Suprapubic skin (tissue), 4 donors: Measurements from ENCODE around the gene ABCC5. TPM values are rescaled to one million over a fixed set of nuclear protein-coding genes. Genes with fewer than 3 reads are reported as not detected.

Source experiments
- DNase-seq, 2 donors: peaks; one replicate each; pipeline ENCODE4 v3.0.0-alpha.2; 2019; ENCODE audit warnings: low spot score in 2 of 2
- H3K27ac ChIP-seq: fragments of 200-600 bp; sonication (generic); one replicate; pipeline ENCODE4 v1.5.1; 2019
- H3K27me3 ChIP-seq: fragments of 200-600 bp; sonication (generic); one replicate; pipeline ENCODE4 v1.5.1; 2019
- H3K36me3 ChIP-seq: fragments of 200-600 bp; sonication (generic); one replicate; pipeline ENCODE4 v1.5.1; 2019
- H3K4me1 ChIP-seq: fragments of 200-600 bp; sonication (generic); one replicate; pipeline ENCODE4 v1.5.1; 2019
- H3K4me3 ChIP-seq: fragments of 200-600 bp; sonication (generic); one replicate; pipeline ENCODE4 v1.5.1; 2019; ENCODE audit warnings: mild to moderate bottlenecking
- H3K9me3 ChIP-seq: fragments of 200-600 bp; sonication (generic); one replicate; pipeline ENCODE4 v1.5.1; 2019
- CTCF ChIP-seq, 2 donors: fragments of 200-600 bp in 1 of 2; fragments of 450-650 bp in 1 of 2; sonication (generic) in 1 of 2; IDR thresholded peaks; one replicate each; pipeline ENCODE4 v1.5.1; 2016 to 2019; ENCODE audit warnings: antibody characterized with exemption in 2 of 2, mild to moderate bottlenecking in 1 of 2, moderate library complexity in 1 of 2
- EP300 ChIP-seq: sonication (generic); formaldehyde crosslinking; IDR thresholded peaks from one replicate; pipeline ENCODE4 v1.6.1; 2017; ENCODE audit warnings: antibody characterized with exemption
- POLR2A ChIP-seq, 2 donors: fragments of 450-650 bp; IDR thresholded peaks; one replicate each; pipeline ENCODE4 v1.6.1; 2017; ENCODE audit warnings: antibody characterized with exemption in 2 of 2, mild to moderate bottlenecking in 2 of 2, moderate library complexity in 2 of 2
- POLR2AphosphoS5 ChIP-seq, 3 donors: sonication (generic); formaldehyde crosslinking; IDR thresholded peaks; one replicate each; pipeline ENCODE4 v1.6.1; 2017; ENCODE audit warnings: antibody characterized with exemption in 3 of 3
- WGBS: methylation state at CpG from one replicate; pipeline ENCODE4 v1.1.5; 2018; 5-methylcytosine and 5-hydroxymethylcytosine counted together
- total RNA-seq, 4 donors: library from RNA; depleted of rRNA; stranded (reverse); fragments of >200 nt; gene quantifications; one replicate each; pipeline ENCODE4 v1.1.0, GENCODE V29; 2016

ABCC5 gene
- total RNA-seq, 4 donors from 2014 or later, result 10.5 to 18.3 (median 13.8) TPM

GRCh38 chr3:183885766-183886165 lies 131.9 kb downstream of the ABCC5 start:
- Histone ChIP-seq H3K4me1 (peaks cover 34% of the 10 kb centered on the region), H3K27ac (no peak overlapping the region), H3K36me3 (peaks cover 3% of the 10 kb centered on the region), H3K9me3 (no peaks in the 10 kb centered on the region), H3K4me3 (no peak overlapping the region), H3K27me3 (no peaks in the 10 kb centered on the region)
- WGBS, result 95% methylated on average over 10 of the region's 10 CpGs
- DNase-seq, result no peak
- TF ChIP-seq POLR2A (IDR thresholded peaks at IDR 0.05) (no peak), POLR2AphosphoS5 (IDR thresholded peaks at IDR 0.05) (no peak), EP300 (no peak)

GRCh38 chr3:183884427-183885296 lies 133.0 kb downstream of the ABCC5 start, which contains the start of gene PARL:
PARL (minus strand) TSS chr3:183884880; CDS start chr3:183884846, 34 bp downstream.
- DNase-seq, result peak; percentile 96 to 97
- Histone ChIP-seq H3K4me1 (peaks cover 37% of the 10 kb centered on the region), H3K27ac (peak within 1 kb of the TSS; percentile 86), H3K4me3 (peak within 1 kb of the TSS; percentile 97), H3K36me3 (peaks cover 3% of the 10 kb centered on the region), H3K9me3 (no peaks in the 10 kb centered on the region), H3K27me3 (no peaks in the 10 kb centered on the region)
- TF ChIP-seq CTCF (IDR thresholded peaks at IDR 0.05), result peak; percentile 91 to 97
- peak in 1 of 2 donors; percentile 60 for TF ChIP-seq POLR2A (IDR thresholded peaks at IDR 0.05)
- peak in 2 of 3 donors; percentile 69 to 80 for TF ChIP-seq POLR2AphosphoS5 (IDR thresholded peaks at IDR 0.05)
- TF ChIP-seq EP300, result no peak
- WGBS, result under 1% methylated on average over 33 of the region's 63 CpGs

- DNase-seq, result no peak
- Histone ChIP-seq H3K27ac (peak overlapping the region; percentile 86), H3K27me3 (no peaks in the 10 kb centered on the region), H3K4me1 (peaks cover 37% of the 10 kb centered on the region), H3K4me3 (peak overlapping the region; percentile 97), H3K36me3 (peaks cover 3% of the 10 kb centered on the region), H3K9me3 (no peaks in the 10 kb centered on the region)
- TF ChIP-seq POLR2AphosphoS5 (IDR thresholded peaks at IDR 0.05) (no peak), CTCF (IDR thresholded peaks at IDR 0.05) (no peak), EP300 (no peak), POLR2A (IDR thresholded peaks at IDR 0.05) (no peak)
- WGBS, result 2% methylated on average over 9 of the region's 9 CpGs
Measured at GRCh38 chr3:183884097-183884426, 133.6 kb downstream of the ABCC5 start.

- peak overlapping the region; percentile 97 for H3K4me3 ChIP-seq
- WGBS, result 67% methylated on average over 16 of the region's 16 CpGs
- H3K36me3 ChIP-seq, result peaks cover 3% of the 10 kb centered on the region
- H3K27ac ChIP-seq, result no peak overlapping the region
- DNase-seq, result no peak
- TF ChIP-seq POLR2AphosphoS5 (IDR thresholded peaks at IDR 0.05) (no peak), POLR2A (IDR thresholded peaks at IDR 0.05) (no peak), CTCF (IDR thresholded peaks at IDR 0.05) (no peak), EP300 (no peak)
- no peaks in the 10 kb centered on the region for H3K9me3 ChIP-seq
- peaks cover 37% of the 10 kb centered on the region for H3K4me1 ChIP-seq
- no peaks in the 10 kb centered on the region for H3K27me3 ChIP-seq
Measured at GRCh38 chr3:183883291-183884096, 134.2 kb downstream of the ABCC5 start.

GRCh38 chr3:183880121-183880520 lies 137.6 kb downstream of the ABCC5 start:
- H3K4me1 ChIP-seq, result peaks cover 45% of the 10 kb centered on the region
- 91% methylated on average over 9 of the region's 9 CpGs for WGBS

More at GRCh38 chr3:183880121-183880520, 137.6 kb downstream of the ABCC5 start:
- no peaks in the 10 kb centered on the region for H3K27me3 ChIP-seq
- H3K36me3 ChIP-seq, result peaks cover 3% of the 10 kb centered on the region
- no peak for DNase-seq
- no peak for TF ChIP-seq CTCF (IDR thresholded peaks at IDR 0.05)
- no peak for TF ChIP-seq EP300
- TF ChIP-seq POLR2AphosphoS5 (IDR thresholded peaks at IDR 0.05), result no peak
- TF ChIP-seq POLR2A (IDR thresholded peaks at IDR 0.05), result no peak
- H3K27ac ChIP-seq, result no peak overlapping the region
- no peak overlapping the region for H3K4me3 ChIP-seq
- H3K9me3 ChIP-seq, result no peaks in the 10 kb centered on the region
